ENCODE results near the gene ABCB11. TPM values are rescaled to one million over a fixed set of nuclear protein-coding genes. Genes with fewer than 3 reads are reported as not detected.
"Not testable (repeated sequence)": the region's sequence is repeated elsewhere in the genome, so short reads cannot be mapped to it uniquely, and the experiment has no call there.

ABCB11 gene
- total and polyA plus RNA-seq, 5 donors, result 0.07 to 0.47 (median 0.20) TPM

DNA sequence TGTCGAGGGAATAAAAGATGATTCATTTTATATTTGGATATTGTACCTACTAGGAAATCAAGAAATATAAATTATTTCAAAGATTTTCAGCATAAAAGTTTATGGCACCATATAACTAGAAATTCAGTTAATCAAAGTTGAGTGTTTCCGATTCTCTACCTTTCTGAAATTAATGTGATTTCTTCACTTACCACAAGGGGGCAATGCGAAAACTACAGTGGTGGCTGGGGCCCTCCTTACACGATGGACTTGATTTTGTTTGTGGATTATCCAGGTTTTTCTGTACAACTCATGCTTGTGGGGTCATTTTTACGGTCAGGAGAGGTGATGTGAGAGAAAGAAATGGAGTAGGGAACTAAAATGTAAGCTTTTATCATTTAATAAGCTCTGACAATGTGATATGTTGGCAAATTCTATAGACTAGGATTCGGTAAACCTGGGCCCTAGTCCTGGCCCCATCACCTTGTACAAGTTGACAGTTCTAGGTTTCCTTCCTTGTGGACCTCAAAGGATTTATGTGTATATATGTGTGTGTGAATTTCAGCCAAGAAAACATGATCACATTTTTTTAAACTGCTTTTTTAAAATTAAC lies 82.4 kb downstream of the ABCB11 start:
- H3K4me1 ChIP-seq (ENCODE audit: control insufficient read depth, insufficient read depth, low read length), result no peaks in the 10 kb centered on the region
- no peak for DNase-seq
- WGBS, result 64% methylated on average over 6 of the region's 6 CpGs
- intact Hi-C loops (cut with DNase I), result loop anchor here in 1 of 4 donors (10.0 kb wide), 1 partner anchor 276 kb away; no protein-coding TSS in a partner anchor
- H3K27me3 ChIP-seq (ENCODE audit: control insufficient read depth, insufficient read depth), result no peaks in the 10 kb centered on the region
- no peak overlapping the region for H3K27ac ChIP-seq (ENCODE audit: low read length)
- no peaks in the 10 kb centered on the region for H3K9me3 ChIP-seq (ENCODE audit: control insufficient read depth, low read length)
- no peak overlapping the region for H3K4me3 ChIP-seq (ENCODE audit: low read length)
- no peak for ATAC-seq

DNA sequence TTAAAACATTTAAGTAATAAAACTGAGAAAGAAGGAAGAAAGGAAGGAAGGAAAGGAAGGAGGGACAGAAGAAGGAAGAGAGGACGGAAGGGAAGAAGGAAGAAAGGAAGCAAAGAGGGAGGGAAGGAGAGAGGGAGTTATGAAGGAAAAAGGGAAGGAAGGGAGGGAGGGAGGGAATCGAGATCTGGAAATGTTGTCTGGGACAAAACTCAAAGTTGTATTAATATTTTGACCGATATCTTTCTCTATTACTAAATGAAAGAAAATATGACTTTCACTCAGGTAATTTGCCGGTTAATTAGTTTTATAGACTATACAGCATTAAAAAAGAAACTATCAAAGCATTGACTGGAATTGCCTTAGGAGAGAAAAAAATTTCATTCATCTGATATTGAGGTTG lies 85.6 kb downstream of the ABCB11 start:
- WGBS, result 32% methylated on average over 4 of the region's 4 CpGs
- DNase-seq (no peak), ATAC-seq (no peak)
- no peak overlapping the region for H3K27ac ChIP-seq (ENCODE audit: low read length)
- H3K9me3 ChIP-seq (ENCODE audit: control insufficient read depth, low read length), result no peaks in the 10 kb centered on the region
- H3K4me1 ChIP-seq (ENCODE audit: control insufficient read depth, insufficient read depth, low read length), result no peaks in the 10 kb centered on the region
- no peaks in the 10 kb centered on the region for H3K27me3 ChIP-seq (ENCODE audit: control insufficient read depth, insufficient read depth)
- no peak overlapping the region for H3K4me3 ChIP-seq (ENCODE audit: low read length)
- intact Hi-C loops (cut with DNase I), result loop anchor here in 1 of 4 donors (10.0 kb wide), 1 partner anchor 279 kb away; no protein-coding TSS in a partner anchor

- WGBS, result 69% methylated on average over 3 of the region's 3 CpGs
- intact Hi-C loops (cut with DNase I), result loop anchor here in 1 of 4 donors (10.0 kb wide), 1 partner anchor 281 kb away; no protein-coding TSS in a partner anchor
- DNase-seq (no peak), ATAC-seq (no peak)
- Histone ChIP-seq H3K27me3 (ENCODE audit: control insufficient read depth, insufficient read depth) (no peaks in the 10 kb centered on the region), H3K4me3 (ENCODE audit: low read length) (no peak overlapping the region), H3K4me1 (ENCODE audit: control insufficient read depth, insufficient read depth, low read length) (no peaks in the 10 kb centered on the region), H3K27ac (ENCODE audit: low read length) (no peak overlapping the region), H3K9me3 (ENCODE audit: control insufficient read depth, low read length) (no peaks in the 10 kb centered on the region)
Observed at GRCh38 chr2:168944065-168944464, 87.1 kb downstream of the ABCB11 start.

DNA sequence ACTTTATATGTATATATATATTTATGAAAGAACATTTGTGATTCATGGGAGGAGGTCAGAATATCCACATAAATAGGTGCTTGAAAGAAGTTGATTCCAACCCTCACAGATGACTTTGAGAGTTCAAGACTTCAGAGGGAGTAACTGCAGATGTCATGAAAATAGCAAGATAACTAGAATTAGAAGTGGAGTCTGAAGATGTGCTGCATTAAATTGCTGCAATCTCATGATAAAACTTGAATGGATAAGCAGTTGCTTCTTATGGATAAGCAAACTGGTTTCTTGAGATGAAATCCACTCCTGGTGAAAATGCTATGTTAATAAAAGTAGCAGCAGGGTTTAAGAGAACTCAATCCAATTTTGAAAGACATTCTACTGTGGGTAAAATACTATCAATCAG lies 89.8 kb downstream of the ABCB11 start:
- Histone ChIP-seq H3K27ac (ENCODE audit: low read length) (no peak overlapping the region), H3K4me1 (ENCODE audit: control insufficient read depth, insufficient read depth, low read length) (no peaks in the 10 kb centered on the region), H3K27me3 (ENCODE audit: control insufficient read depth, insufficient read depth) (no peaks in the 10 kb centered on the region), H3K9me3 (ENCODE audit: control insufficient read depth, low read length) (no peaks in the 10 kb centered on the region), H3K4me3 (ENCODE audit: low read length) (no peak overlapping the region)
- DNase-seq, result no peak
- ATAC-seq, result no peak
- intact Hi-C loops (cut with DNase I), result loop anchor here in 1 of 4 donors (10.0 kb wide), 1 partner anchor 284 kb away; no protein-coding TSS in a partner anchor

- ATAC-seq (no peak), DNase-seq (no peak)
- no peaks in the 10 kb centered on the region for H3K9me3 ChIP-seq (ENCODE audit: control insufficient read depth, low read length)
- H3K27ac ChIP-seq (ENCODE audit: low read length), result no peak overlapping the region
- no peaks in the 10 kb centered on the region for H3K4me1 ChIP-seq (ENCODE audit: control insufficient read depth, insufficient read depth, low read length)
- no peak overlapping the region for H3K4me3 ChIP-seq (ENCODE audit: low read length)
- intact Hi-C loops (cut with DNase I), result loop anchor here in 1 of 4 donors (10.0 kb wide), 1 partner anchor 285 kb away; no protein-coding TSS in a partner anchor
- no peaks in the 10 kb centered on the region for H3K27me3 ChIP-seq (ENCODE audit: control insufficient read depth, insufficient read depth)
- 93% methylated on average over 4 of the region's 4 CpGs for WGBS
Observed at GRCh38 chr2:168939918-168940317, 91.2 kb downstream of the ABCB11 start.

DNA sequence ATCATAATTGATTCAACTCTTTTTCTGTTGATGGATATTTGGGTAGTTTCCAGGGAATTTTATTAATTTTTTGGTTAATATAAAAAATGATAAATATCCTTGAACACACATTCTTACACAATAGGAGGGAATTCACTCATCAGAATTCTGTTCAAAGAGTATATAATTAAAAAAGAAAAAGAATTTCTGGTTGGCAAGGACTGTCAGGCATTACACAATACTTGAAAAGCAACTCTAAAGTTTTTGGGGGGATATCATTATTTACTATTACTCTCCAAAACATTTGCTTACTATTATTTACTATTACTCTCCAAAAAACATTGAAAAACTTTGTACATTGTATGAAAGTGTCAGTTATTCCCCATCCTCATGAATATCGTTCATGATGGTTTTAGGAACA lies 92.1 kb downstream of the ABCB11 start:
- 93% methylated on average over 1 of the region's 1 CpG for WGBS
- DNase-seq (no peak), ATAC-seq (no peak)
- Histone ChIP-seq H3K27me3 (ENCODE audit: control insufficient read depth, insufficient read depth) (no peaks in the 10 kb centered on the region), H3K4me1 (ENCODE audit: control insufficient read depth, insufficient read depth, low read length) (no peaks in the 10 kb centered on the region), H3K27ac (ENCODE audit: low read length) (no peak overlapping the region), H3K9me3 (ENCODE audit: control insufficient read depth, low read length) (no peaks in the 10 kb centered on the region), H3K4me3 (ENCODE audit: low read length) (no peak overlapping the region)
- intact Hi-C loops (cut with DNase I), result no loop called here

DNA sequence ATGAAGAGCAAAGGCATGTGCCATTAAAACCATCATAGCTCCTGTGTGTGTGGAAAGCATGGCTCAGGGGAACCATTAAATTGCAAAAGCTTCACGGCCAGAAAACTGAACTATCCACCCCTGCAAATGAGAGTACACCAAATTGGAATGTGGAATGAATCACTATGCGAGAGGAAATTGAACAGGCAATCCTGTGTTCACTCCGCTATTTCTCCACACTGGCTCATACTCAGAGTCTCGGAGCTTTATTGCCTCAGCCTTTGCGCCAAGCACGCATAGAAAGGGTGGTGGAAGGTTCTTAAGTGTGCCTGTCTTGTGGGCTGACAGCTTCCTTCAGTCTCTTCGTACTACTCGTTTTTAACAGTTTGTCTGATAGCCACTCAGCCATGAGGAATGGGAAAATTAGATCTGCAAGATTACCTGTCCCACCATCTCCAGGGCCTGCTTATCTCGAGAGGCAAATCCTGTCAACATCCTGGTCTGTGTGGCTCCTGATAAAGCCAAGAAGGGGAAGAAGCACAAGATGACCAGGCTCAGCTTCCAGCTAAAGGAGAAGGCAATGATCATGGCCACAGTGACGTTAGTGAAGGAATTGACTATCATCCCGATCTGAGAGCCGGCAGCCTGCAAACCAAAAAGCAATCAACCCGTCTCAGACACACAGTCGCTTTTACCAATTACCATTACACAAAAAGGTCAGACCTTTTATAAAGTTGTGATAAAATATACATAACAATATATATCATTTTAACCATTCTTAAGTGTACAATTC lies 95.1 kb downstream of the ABCB11 start:
- ATAC-seq (no peak), DNase-seq (no peak)
- Histone ChIP-seq H3K4me1 (ENCODE audit: control insufficient read depth, insufficient read depth, low read length) (no peaks in the 10 kb centered on the region), H3K27me3 (ENCODE audit: control insufficient read depth, insufficient read depth) (no peaks in the 10 kb centered on the region), H3K27ac (ENCODE audit: low read length) (no peak overlapping the region), H3K9me3 (ENCODE audit: control insufficient read depth, low read length) (no peaks in the 10 kb centered on the region), H3K4me3 (ENCODE audit: low read length) (no peak overlapping the region)
- WGBS, result 64% methylated on average over 14 of the region's 14 CpGs
- intact Hi-C loops (cut with DNase I), result no loop called here

DNA sequence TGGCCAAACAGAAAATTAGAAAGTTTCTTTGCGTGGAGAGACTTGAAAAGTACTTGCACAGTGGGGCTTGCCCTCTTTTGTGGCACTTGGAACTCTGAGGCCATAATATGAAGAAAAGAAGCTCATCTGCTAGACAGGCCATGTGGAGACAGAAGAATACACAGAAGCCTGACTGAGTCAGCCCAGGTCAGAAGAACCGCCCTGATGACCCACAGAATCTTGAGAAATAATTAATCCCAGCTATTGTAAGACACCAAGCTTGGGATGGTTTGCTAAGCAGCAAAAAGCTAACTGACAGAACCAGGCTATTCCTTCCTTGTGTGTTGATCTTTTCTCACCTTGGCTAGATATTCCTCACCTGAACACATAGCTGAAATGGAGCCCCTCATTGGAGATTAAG lies 96.3 kb downstream of the ABCB11 start:
- Histone ChIP-seq H3K4me1 (ENCODE audit: control insufficient read depth, insufficient read depth, low read length) (no peaks in the 10 kb centered on the region), H3K27me3 (ENCODE audit: control insufficient read depth, insufficient read depth) (no peaks in the 10 kb centered on the region), H3K4me3 (ENCODE audit: low read length) (no peak overlapping the region), H3K27ac (ENCODE audit: low read length) (no peak overlapping the region), H3K9me3 (ENCODE audit: control insufficient read depth, low read length) (no peaks in the 10 kb centered on the region)
- intact Hi-C loops (cut with DNase I), result no loop called here
- WGBS, result 85% methylated on average over 2 of the region's 2 CpGs
- ATAC-seq (no peak), DNase-seq (no peak)

GRCh38 chr2:168932174-168932573 lies 99.0 kb downstream of the ABCB11 start:
- intact Hi-C loops (cut with DNase I); H3K4me3 ChIP-seq (ENCODE audit: low read length); H3K27me3 ChIP-seq (ENCODE audit: control insufficient read depth, insufficient read depth); ATAC-seq; H3K27ac ChIP-seq (ENCODE audit: low read length); DNase-seq; H3K4me1 ChIP-seq (ENCODE audit: control insufficient read depth, insufficient read depth, low read length); H3K9me3 ChIP-seq (ENCODE audit: control insufficient read depth, low read length): not testable (repeated sequence)
- 92% methylated on average over 4 of the region's 4 CpGs for WGBS

DNA sequence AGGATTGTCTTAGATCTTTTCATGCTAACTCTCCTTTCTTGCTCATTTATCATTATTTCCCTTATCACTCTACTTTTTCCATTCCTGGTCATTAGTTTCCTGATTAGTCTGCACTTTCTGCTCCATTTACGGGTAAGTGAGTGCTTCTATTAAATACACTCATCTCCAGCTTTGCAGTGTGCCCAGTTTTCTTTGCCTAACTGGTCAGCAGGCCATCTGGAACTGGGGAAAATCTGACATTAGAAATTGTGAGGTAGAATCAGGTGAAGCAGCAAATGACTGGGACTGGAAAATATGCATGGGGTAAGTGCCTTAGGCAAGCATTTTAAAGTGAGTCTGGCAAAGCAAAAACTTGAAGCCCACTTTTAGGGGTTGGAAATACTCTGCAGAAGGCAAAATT lies 100.9 kb downstream of the ABCB11 start:
- intact Hi-C loops (cut with DNase I), result no loop called here
- H3K27me3 ChIP-seq (ENCODE audit: control insufficient read depth, insufficient read depth), result no peaks in the 10 kb centered on the region
- 60% methylated on average over 1 of the region's 1 CpG for WGBS
- no peaks in the 10 kb centered on the region for H3K9me3 ChIP-seq (ENCODE audit: control insufficient read depth, low read length)
- no peak overlapping the region for H3K27ac ChIP-seq (ENCODE audit: low read length)
- H3K4me1 ChIP-seq (ENCODE audit: control insufficient read depth, insufficient read depth, low read length), result no peaks in the 10 kb centered on the region
- DNase-seq (no peak), ATAC-seq (no peak)
- no peak overlapping the region for H3K4me3 ChIP-seq (ENCODE audit: low read length)

GRCh38 chr2:168929031-168929430 lies 102.1 kb downstream of the ABCB11 start:
- 50% methylated on average over 3 of the region's 3 CpGs for WGBS
- Histone ChIP-seq H3K4me3 (ENCODE audit: low read length) (no peak overlapping the region), H3K9me3 (ENCODE audit: control insufficient read depth, low read length) (no peaks in the 10 kb centered on the region), H3K27ac (ENCODE audit: low read length) (no peak overlapping the region), H3K27me3 (ENCODE audit: control insufficient read depth, insufficient read depth) (no peaks in the 10 kb centered on the region), H3K4me1 (ENCODE audit: control insufficient read depth, insufficient read depth, low read length) (no peaks in the 10 kb centered on the region)
- intact Hi-C loops (cut with DNase I), result no loop called here
- ATAC-seq (no peak), DNase-seq (no peak)
